Heart right ventricle (tissue), 16 donors: ENCODE data around the gene GP5. TPM values are rescaled to one million over a fixed set of nuclear protein-coding genes. Genes with fewer than 3 reads are reported as not detected.

Experiments
- ATAC-seq, 8 donors: fragments of 200-7000 bp; cut with Tn5 transposase; one replicate each; pipeline ENCODE4 v1.9.1; 2020; ENCODE audit warnings: mild to moderate bottlenecking in 8 of 8, moderate library complexity in 8 of 8, moderate number of reproducible peaks in 1 of 8
- DNase-seq, 2 donors: peaks; one replicate each; pipeline ENCODE4 v3.0.0-alpha.2; 2020
- H3K27ac ChIP-seq, 10 donors: fragments of 200-600 bp; sonication (generic) in 2 of 10; one replicate each; pipeline versions ENCODE4 v1.5.0 to v1.8.0; 2020 to 2022; ENCODE audit warnings: mild to moderate bottlenecking in 3 of 10
- H3K27me3 ChIP-seq, 7 donors: fragments of 200-600 bp; one replicate each; pipeline ENCODE4 v1.8.0; 2021 to 2022; ENCODE audit warnings: mild to moderate bottlenecking in 2 of 7
- H3K36me3 ChIP-seq, 9 donors: fragments of 200-600 bp; sonication (generic) in 1 of 9; one replicate each; pipeline versions ENCODE4 v1.5.0 to v1.8.0; 2020 to 2022; ENCODE audit warnings: mild to moderate bottlenecking in 2 of 9
- H3K4me1 ChIP-seq, 9 donors: fragments of 200-600 bp; sonication (generic) in 1 of 9; one replicate each; pipeline versions ENCODE4 v1.5.0 to v1.8.0; 2020 to 2022; ENCODE audit warnings: mild to moderate bottlenecking in 4 of 9
- H3K4me3 ChIP-seq, 10 donors: fragments of 200-600 bp; sonication (generic) in 2 of 10; one replicate each; pipeline versions ENCODE4 v1.5.0 to v1.8.0; 2020 to 2022; ENCODE audit warnings: mild to moderate bottlenecking in 7 of 10, moderate library complexity in 2 of 10
- H3K9me3 ChIP-seq, 11 donors: fragments of 200-600 bp in 10 of 11; sonication (generic) in 2 of 11; one replicate each; pipeline versions ENCODE4 v1.5.0 to v1.8.0; 2013 to 2022; ENCODE audit warnings: mild to moderate bottlenecking in 2 of 11, control low read depth in 1 of 11, moderate library complexity in 1 of 11
- WGBS, 2 donors: extraction: QIAGEN DNeasy Blood & Tissue Kit; methylation state at CpG; one replicate each; pipeline ENCODE4 v1.1.7; 2013; ENCODE audit warnings: inconsistent platforms in 1 of 2; 5-methylcytosine and 5-hydroxymethylcytosine counted together
- intact Hi-C, 10 donors: fragments of 100-400 bp; cut with DNase I; formaldehyde crosslinking; loops; one replicate each; pipeline versions ENCODE4 v1.11.1 to v1.14.2; 2022
- polyA plus RNA-seq, 2 donors: library from polyadenylated mRNA; stranded (reverse); fragments of 200-250 nt; gene quantifications; one replicate each; pipeline ENCODE4 v1.2.3, GENCODE V29; 2013
- total RNA-seq, 10 donors: library from RNA; stranded (reverse); fragmentation: NEBNext Ultra II Directional in 3 of 10; extraction: Animal tissue kit (Norgen Biotek cat#: 25700) in 3 of 10; gene quantifications; one replicate each; pipeline versions ENCODE4 v1.2.1 to v1.2.4, GENCODE V29; 2021 to 2023
- TF ChIP-seq, protein P1 (sequence below), 9 donors: fragments of 200-600 bp; sonication (generic) in 2 of 9; IDR thresholded peaks; one replicate each; pipeline versions ENCODE4 v1.5.0 to v1.8.0; 2021 to 2022; ENCODE audit warnings: antibody characterized with exemption in 9 of 9, mild to moderate bottlenecking in 5 of 9, moderate library complexity in 1 of 9
- donor health status: Arrhythmogenic right ventricular cardiomyopathy.
- donor health status: ischemic (EF 13 %, LVEDD 7.1; RV severe dilation, severe dysfunction).
- donor health status: healthy with polysubstance abuse.
- donor health status: DM: no; HTN: yes; CAD: no.
- donor health status: DM: no; HTN: no; CAD: no.
- donor health status: ischemic (EF 25% LVEDD 6.9; RV normal size, moderate dysfunction).
- donor health status: ischemic (EF 25% LVEDD 5.7; RV mildly dilated, moderate dysfunction).
- donor health status: healthy.
- donor health status: DM: yes; HTN: yes; CAD: no.
- donor health status: Ischemic cardiomyopathy.
- donor health status: ischemic (EF 35%, LVEDD 5.7; RV mildly dilated, moderate dysfunction).
- donor health status: nonischemic (EF 11% LVEDD 7.7; RV severe dilation, severe dysfunction).
- donor health status: DM: yes; HTN: yes; CAD: no.
- donor health status: PGD.
- donor health status: ischemic (EF 29% LVEDD 5.4; RV normal size, mild dysfunction).
- donor health status: nonischemic (EF 23%, LVEDD 6.1; RV moderate dilation, normal function).

Gene GP5
- total and polyA plus RNA-seq, 12 donors = 0.01 to 0.21 (median 0.13) TPM; not detected in 5

DNA sequence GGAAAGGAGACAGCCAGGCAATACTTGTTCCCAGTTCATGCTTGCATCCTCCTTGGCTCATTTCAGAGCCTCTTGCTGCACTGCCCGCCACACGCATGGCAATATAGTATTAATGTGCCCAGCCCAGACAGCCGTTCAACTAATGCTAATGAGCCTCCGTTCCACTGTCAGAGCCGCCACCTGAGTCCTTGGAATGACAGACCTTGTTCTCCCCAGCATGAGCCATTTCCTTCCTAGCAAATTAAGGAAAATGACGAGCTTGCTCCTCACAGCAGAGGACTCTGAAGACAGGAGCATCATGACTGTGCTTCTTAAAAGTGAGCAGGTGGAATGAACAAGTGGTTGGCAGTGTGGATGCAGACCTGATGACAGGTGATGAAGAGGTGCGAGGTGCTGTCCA, 18.7 kb downstream of the GP5 start:
- intact Hi-C loops = no loop called here
- peaks cover 0 to 61% (median 22%) of the 10 kb centered on the region in 7 donors for H3K27me3 ChIP-seq
- TF ChIP-seq, protein P1, sequence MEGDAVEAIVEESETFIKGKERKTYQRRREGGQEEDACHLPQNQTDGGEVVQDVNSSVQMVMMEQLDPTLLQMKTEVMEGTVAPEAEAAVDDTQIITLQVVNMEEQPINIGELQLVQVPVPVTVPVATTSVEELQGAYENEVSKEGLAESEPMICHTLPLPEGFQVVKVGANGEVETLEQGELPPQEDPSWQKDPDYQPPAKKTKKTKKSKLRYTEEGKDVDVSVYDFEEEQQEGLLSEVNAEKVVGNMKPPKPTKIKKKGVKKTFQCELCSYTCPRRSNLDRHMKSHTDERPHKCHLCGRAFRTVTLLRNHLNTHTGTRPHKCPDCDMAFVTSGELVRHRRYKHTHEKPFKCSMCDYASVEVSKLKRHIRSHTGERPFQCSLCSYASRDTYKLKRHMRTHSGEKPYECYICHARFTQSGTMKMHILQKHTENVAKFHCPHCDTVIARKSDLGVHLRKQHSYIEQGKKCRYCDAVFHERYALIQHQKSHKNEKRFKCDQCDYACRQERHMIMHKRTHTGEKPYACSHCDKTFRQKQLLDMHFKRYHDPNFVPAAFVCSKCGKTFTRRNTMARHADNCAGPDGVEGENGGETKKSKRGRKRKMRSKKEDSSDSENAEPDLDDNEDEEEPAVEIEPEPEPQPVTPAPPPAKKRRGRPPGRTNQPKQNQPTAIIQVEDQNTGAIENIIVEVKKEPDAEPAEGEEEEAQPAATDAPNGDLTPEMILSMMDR (IDR thresholded peaks at IDR 0.05) = no peak
- ATAC-seq (no peak), DNase-seq (no peak)
- no peaks in the 10 kb centered on the region for H3K9me3 ChIP-seq
- H3K36me3 ChIP-seq = no peaks in the 10 kb centered on the region
- H3K27ac ChIP-seq = no peak overlapping the region
- H3K4me3 ChIP-seq = no peak overlapping the region
- 81 to 86% methylated on average over 7 of the region's 7 CpGs for WGBS, 2 donors
- H3K4me1 ChIP-seq = peaks cover 0 to 3% (median 0%) of the 10 kb centered on the region in 9 donors

DNA sequence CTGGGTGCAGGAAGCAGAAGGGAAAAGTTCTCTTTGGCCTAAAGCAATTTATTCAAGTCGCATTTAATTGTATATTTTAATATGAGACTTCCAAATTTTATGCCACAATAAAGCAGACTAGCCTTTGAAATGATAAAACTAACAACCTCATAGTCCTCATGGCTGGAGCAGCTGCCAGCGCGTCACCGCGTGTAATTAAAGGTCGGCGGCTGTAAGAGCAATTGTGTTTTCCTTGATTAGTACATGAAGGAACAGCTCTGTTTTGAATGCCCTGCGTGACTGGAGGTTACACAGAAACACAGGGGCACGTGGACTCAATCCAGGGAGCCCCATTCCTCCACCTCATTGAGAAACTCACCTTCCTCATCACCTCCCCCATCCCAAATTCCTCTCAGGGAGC, 19.4 kb downstream of the GP5 start:
- intact Hi-C loops = no loop called here
- Histone ChIP-seq H3K27me3 (peaks cover 0 to 60% (median 15%) of the 10 kb centered on the region in 7 donors), H3K4me3 (no peak overlapping the region), H3K9me3 (no peaks in the 10 kb centered on the region), H3K36me3 (no peaks in the 10 kb centered on the region), H3K27ac (no peak overlapping the region), H3K4me1 (peaks cover 0 to 3% (median 0%) of the 10 kb centered on the region in 9 donors)
- WGBS, 2 donors = 84 to 88% methylated on average over 9 of the region's 9 CpGs
- TF ChIP-seq, protein P1 (IDR thresholded peaks at IDR 0.05) = no peak
- DNase-seq (no peak), ATAC-seq (no peak)

DNA sequence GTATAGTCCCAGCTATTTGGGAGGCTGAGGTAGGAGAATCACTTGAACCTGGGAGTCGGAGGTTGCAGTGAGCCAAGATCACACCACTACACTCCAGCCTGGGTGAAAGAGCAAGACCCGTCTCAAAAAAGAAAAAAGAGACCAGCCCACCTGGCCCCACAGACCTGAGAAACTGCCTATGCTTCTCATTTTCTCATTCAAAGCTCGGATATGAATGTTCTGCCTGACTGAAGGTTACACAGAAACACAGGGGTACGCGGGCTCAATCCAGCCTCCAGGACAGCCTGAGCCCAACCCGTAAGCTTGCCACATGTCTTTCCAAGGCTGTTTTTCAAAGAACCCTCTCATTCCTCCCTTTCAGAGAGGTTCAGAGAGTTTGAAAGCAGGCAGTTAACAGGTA, 19.8 kb downstream of the GP5 start:
- peaks cover 0 to 56% (median 14%) of the 10 kb centered on the region in 7 donors for H3K27me3 ChIP-seq

DNA sequence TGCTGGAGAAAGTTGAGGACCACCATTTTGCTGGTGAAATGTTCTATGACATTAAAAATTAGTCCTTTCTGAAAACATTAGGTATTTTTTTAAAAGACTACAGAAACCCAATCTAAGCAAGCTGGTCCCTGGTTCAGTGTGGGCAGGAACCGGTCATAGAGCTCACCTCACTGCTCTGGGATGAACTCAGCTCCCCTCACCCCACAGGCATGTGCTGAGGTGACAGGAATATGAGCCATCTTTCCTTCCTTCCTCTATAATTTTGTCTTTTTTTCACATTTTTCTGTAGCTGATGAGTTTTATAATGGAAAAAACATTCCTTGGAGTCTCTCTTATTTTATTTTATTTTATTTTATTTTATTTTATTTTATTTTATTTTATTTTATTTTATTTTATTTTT, 21.4 kb downstream of the GP5 start:
- no peak overlapping the region for H3K27ac ChIP-seq
- no peak overlapping the region for H3K4me3 ChIP-seq
- WGBS, 2 donors = 91 to 97% methylated on average over 1 of the region's 1 CpG
- no peaks in the 10 kb centered on the region for H3K9me3 ChIP-seq
- no peak for DNase-seq
- H3K4me1 ChIP-seq = peaks cover 0 to 3% (median 0%) of the 10 kb centered on the region in 9 donors
- no peaks in the 10 kb centered on the region for H3K36me3 ChIP-seq
- ATAC-seq = no peak
- TF ChIP-seq, protein P1 (IDR thresholded peaks at IDR 0.05) = no peak
- peaks cover 0 to 46% (median 14%) of the 10 kb centered on the region in 7 donors for H3K27me3 ChIP-seq
- intact Hi-C loops = no loop called here

More for the DNA sequence above, 19.8 kb downstream of the GP5 start:
- WGBS, 2 donors = 91 to 96% methylated on average over 6 of the region's 6 CpGs
- TF ChIP-seq, protein P1 (IDR thresholded peaks at IDR 0.05) = no peak
- DNase-seq = no peak
- Histone ChIP-seq H3K4me1 (peaks cover 0 to 3% (median 0%) of the 10 kb centered on the region in 9 donors), H3K4me3 (no peak overlapping the region), H3K9me3 (no peaks in the 10 kb centered on the region), H3K36me3 (no peaks in the 10 kb centered on the region), H3K27ac (no peak overlapping the region)
- intact Hi-C loops = no loop called here
- ATAC-seq = no peak
